Retina (tissue), 1 donor: ENCODE results near the gene MYO3A.
A peak's percentile ranks its signal among the peaks of the same experiment; 100 is the strongest.
"Not testable (repeated sequence)": the region's sequence is repeated elsewhere in the genome, so short reads cannot be mapped to it uniquely, and the experiment has no call there.

Experiments
- DNase-seq: peaks from one replicate; pipeline ENCODE4 v3.0.0-alpha.2; 2016

The MYO3A gene

GRCh38 chr10:26087666-26088065 lies 153.6 kb downstream of the MYO3A start:
- no peak for DNase-seq

- no peak for DNase-seq
Measured at GRCh38 chr10:26090026-26090425, 156.0 kb downstream of the MYO3A start.

GRCh38 chr10:26090762-26091161 lies 156.7 kb downstream of the MYO3A start:
- no peak for DNase-seq

GRCh38 chr10:26093229-26093628 lies 159.2 kb downstream of the MYO3A start:
- no peak for DNase-seq

GRCh38 chr10:26095781-26096180 lies 161.8 kb downstream of the MYO3A start:
- no peak for DNase-seq

GRCh38 chr10:26097549-26097948 lies 163.5 kb downstream of the MYO3A start:
- DNase-seq, result not testable (repeated sequence)

GRCh38 chr10:26112532-26112931 lies 178.5 kb downstream of the MYO3A start:
- no peak for DNase-seq

GRCh38 chr10:26138613-26139012 lies 204.6 kb downstream of the MYO3A start:
- DNase-seq, result no peak

GRCh38 chr10:26156019-26156418 lies 222.0 kb downstream of the MYO3A start:
- DNase-seq, result no peak

- DNase-seq, result no peak
Measured at GRCh38 chr10:26157734-26158133, 223.7 kb downstream of the MYO3A start.

- no peak for DNase-seq
Measured at GRCh38 chr10:26169466-26169865, 235.4 kb downstream of the MYO3A start.

GRCh38 chr10:26172131-26172530 lies 238.1 kb downstream of the MYO3A start:
- DNase-seq, result no peak

GRCh38 chr10:26173837-26174236 lies 239.8 kb downstream of the MYO3A start:
- no peak for DNase-seq

GRCh38 chr10:26177341-26177740 lies 243.3 kb downstream of the MYO3A start:
- DNase-seq, result no peak

GRCh38 chr10:26194275-26194674 lies 260.2 kb downstream of the MYO3A start:
- no peak for DNase-seq

GRCh38 chr10:26197248-26197647 lies 263.2 kb downstream of the MYO3A start:
- DNase-seq, result no peak

- no peak for DNase-seq
Measured at GRCh38 chr10:26198119-26198518, 264.1 kb downstream of the MYO3A start.

GRCh38 chr10:26199841-26200240 lies 265.8 kb downstream of the MYO3A start:
- no peak for DNase-seq

GRCh38 chr10:26205223-26205622 lies 271.2 kb downstream of the MYO3A start:
- DNase-seq, result no peak

- DNase-seq, result peak; percentile 63
Measured at GRCh38 chr10:26211781-26212444, 277.9 kb downstream of the MYO3A start.

GRCh38 chr10:26212511-26212910 lies 278.5 kb downstream of the MYO3A start:
- DNase-seq, result no peak

GRCh38 chr10:26213157-26213800 lies 279.2 kb downstream of the MYO3A start:
- no peak for DNase-seq

GRCh38 chr10:26214004-26214403 lies 280.0 kb downstream of the MYO3A start:
- peak; percentile 73 for DNase-seq

- DNase-seq, result peak; percentile 78
Measured at GRCh38 chr10:26214551-26215395, 280.7 kb downstream of the MYO3A start.
